Stomach (tissue), 9 donors: Measurements from ENCODE around the gene MYOZ3. TPM values are rescaled to one million over a fixed set of nuclear protein-coding genes. Genes with fewer than 3 reads are reported as not detected.
A peak's percentile ranks its signal among the peaks of the same experiment; 100 is the strongest.

ENCODE experiments used
- DNase-seq, 2 donors: peaks; one replicate each; pipeline versions ENCODE4 v3.0.0 to v3.0.0-alpha.2; 2013 to 2019
- H3K27ac ChIP-seq, 5 donors: fragments of 200-600 bp in 4 of 5; sonication (generic) in 4 of 5; one replicate each; pipeline ENCODE4 v1.5.1; 2013 to 2019; ENCODE audit warnings: mild to moderate bottlenecking in 1 of 5, moderate library complexity in 1 of 5
- H3K27me3 ChIP-seq, 3 donors: fragments of 200-600 bp; sonication (generic); one replicate each; pipeline ENCODE4 v1.5.1; 2017 to 2019; ENCODE audit warnings: mixed run types in 1 of 3
- H3K36me3 ChIP-seq, 4 donors: fragments of 200-600 bp; sonication (generic); 1 replicate in 3 of 4; 2 replicates in 1 of 4; pipeline ENCODE4 v1.5.1; 2016 to 2019
- H3K4me1 ChIP-seq, 4 donors: fragments of 200-600 bp; sonication (generic); one replicate each; pipeline ENCODE4 v1.5.1; 2016 to 2019
- H3K4me3 ChIP-seq, 4 donors: fragments of 200-600 bp; sonication (generic) in 3 of 4; one replicate each; pipeline ENCODE4 v1.5.1; 2016 to 2019; ENCODE audit warnings: mild to moderate bottlenecking in 1 of 4
- H3K9me3 ChIP-seq, 4 donors: fragments of 200-600 bp; sonication (generic); one replicate each; pipeline ENCODE4 v1.5.1; 2016 to 2019
- CTCF ChIP-seq, 7 experiments: fragments of 450-650 bp in 4 of 7; fragments of 200-600 bp in 3 of 7; sonication (generic) in 3 of 7; IDR thresholded peaks; one replicate each; pipeline ENCODE4 v1.5.1; 2016 to 2019; ENCODE audit warnings: antibody characterized with exemption in 7 of 7, control low read depth in 2 of 7, mild to moderate bottlenecking in 1 of 7
- EP300 ChIP-seq: sonication (generic); formaldehyde crosslinking; IDR thresholded peaks from one replicate; pipeline ENCODE4 v1.6.1; 2017; ENCODE audit warnings: antibody characterized with exemption
- POLR2A ChIP-seq, 4 donors: fragments of 450-650 bp; IDR thresholded peaks; one replicate each; pipeline ENCODE4 v1.6.1; 2016; ENCODE audit warnings: antibody characterized with exemption in 4 of 4, control low read depth in 2 of 4, mild to moderate bottlenecking in 1 of 4, moderate library complexity in 1 of 4
- POLR2AphosphoS5 ChIP-seq, 3 donors: sonication (generic); formaldehyde crosslinking; IDR thresholded peaks; one replicate each; pipeline ENCODE4 v1.6.1; 2016; ENCODE audit warnings: antibody characterized with exemption in 3 of 3
- WGBS, 5 donors: extraction: QIAGEN DNeasy Blood & Tissue Kit in 3 of 5; methylation state at CpG; one replicate each; pipeline versions ENCODE4 v1.1.5 to v1.1.7; 2013 to 2018; 5-methylcytosine and 5-hydroxymethylcytosine counted together
- intact Hi-C: fragments of 100-400 bp; cut with DNase I; formaldehyde crosslinking; loops from one replicate; pipeline ENCODE4 v1.15.1; 2023; ENCODE audit warnings: low total_unique reads
- polyA plus RNA-seq, 3 donors: library from polyadenylated mRNA; stranded (reverse); fragments of 200-250 nt; gene quantifications; one replicate each; pipeline ENCODE4 v1.2.3, GENCODE V29; 2013
- total RNA-seq, 5 donors: library from RNA; depleted of rRNA; stranded (reverse); fragments of >200 nt; gene quantifications; one replicate each; pipeline versions ENCODE4 v1.1.0 to v1.2.3, GENCODE V29; 2014 to 2016
- donor health status: healthy with polysubstance abuse.
- donor health status: Bipolar disorder and iron deficiency.
- donor health status: healthy.

The MYOZ3 gene
- total and polyA plus RNA-seq, 8 donors: 0.23 to 1.8 (median 0.52) TPM; not detected in 4

- DNase-seq: no peak
- 75 to 83% (median 77%) methylated on average over 3 of the region's 3 CpGs for WGBS, 5 donors
- Histone ChIP-seq H3K36me3 (no peaks in the 10 kb centered on the region), H3K27ac (peak overlapping the region; percentile 43 to 90 (median 86)), H3K4me3 (no peak overlapping the region), H3K9me3 (no peaks in the 10 kb centered on the region), H3K27me3 (no peaks in the 10 kb centered on the region), H3K4me1 (peaks cover 80 to 97% (median 94%) of the 10 kb centered on the region in 4 donors)
- intact Hi-C loops: no loop called here
- TF ChIP-seq EP300 (no peak), POLR2A (IDR thresholded peaks at IDR 0.05) (no peak), CTCF (IDR thresholded peaks at IDR 0.05) (no peak), POLR2AphosphoS5 (IDR thresholded peaks at IDR 0.05) (no peak)
Measured at GRCh38 chr5:150639377-150639692, 21.7 kb upstream of the MYOZ3 start.

DNA sequence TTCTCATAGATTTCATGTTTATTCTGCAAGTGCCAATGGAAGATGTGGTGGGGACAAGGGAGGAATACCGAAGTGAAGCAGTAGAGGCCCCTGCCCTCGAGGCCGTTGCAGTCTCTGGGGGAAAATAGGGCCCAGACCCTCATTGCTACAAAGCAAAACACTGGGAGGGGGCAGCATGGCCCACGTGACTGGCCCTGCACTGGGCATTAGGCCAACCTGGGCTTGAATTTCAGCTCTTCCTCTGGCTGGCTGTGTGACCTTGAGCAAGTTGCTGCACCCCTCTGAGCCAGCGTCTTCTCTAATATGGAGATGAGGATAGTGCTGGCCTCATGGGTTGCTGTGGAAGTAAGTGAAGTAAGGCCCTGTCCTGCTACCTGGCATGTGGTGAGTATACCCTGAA lies 21.3 kb upstream of the MYOZ3 start:
- Histone ChIP-seq H3K27ac (peak overlapping the region in 4 of 5 donors; percentile 85 to 90 (median 88)), H3K4me1 (peaks cover 84 to 99% (median 98%) of the 10 kb centered on the region in 4 donors), H3K4me3 (no peak overlapping the region), H3K36me3 (no peaks in the 10 kb centered on the region), H3K9me3 (no peaks in the 10 kb centered on the region), H3K27me3 (no peaks in the 10 kb centered on the region)
- no peak for DNase-seq
- intact Hi-C loops: no loop called here
- TF ChIP-seq EP300: no peak
- no peak for TF ChIP-seq POLR2A (IDR thresholded peaks at IDR 0.05)
- no peak for TF ChIP-seq CTCF (IDR thresholded peaks at IDR 0.05)
- TF ChIP-seq POLR2AphosphoS5 (IDR thresholded peaks at IDR 0.05): no peak
- 44 to 66% (median 58%) methylated on average over 5 of the region's 5 CpGs for WGBS, 5 donors

DNA sequence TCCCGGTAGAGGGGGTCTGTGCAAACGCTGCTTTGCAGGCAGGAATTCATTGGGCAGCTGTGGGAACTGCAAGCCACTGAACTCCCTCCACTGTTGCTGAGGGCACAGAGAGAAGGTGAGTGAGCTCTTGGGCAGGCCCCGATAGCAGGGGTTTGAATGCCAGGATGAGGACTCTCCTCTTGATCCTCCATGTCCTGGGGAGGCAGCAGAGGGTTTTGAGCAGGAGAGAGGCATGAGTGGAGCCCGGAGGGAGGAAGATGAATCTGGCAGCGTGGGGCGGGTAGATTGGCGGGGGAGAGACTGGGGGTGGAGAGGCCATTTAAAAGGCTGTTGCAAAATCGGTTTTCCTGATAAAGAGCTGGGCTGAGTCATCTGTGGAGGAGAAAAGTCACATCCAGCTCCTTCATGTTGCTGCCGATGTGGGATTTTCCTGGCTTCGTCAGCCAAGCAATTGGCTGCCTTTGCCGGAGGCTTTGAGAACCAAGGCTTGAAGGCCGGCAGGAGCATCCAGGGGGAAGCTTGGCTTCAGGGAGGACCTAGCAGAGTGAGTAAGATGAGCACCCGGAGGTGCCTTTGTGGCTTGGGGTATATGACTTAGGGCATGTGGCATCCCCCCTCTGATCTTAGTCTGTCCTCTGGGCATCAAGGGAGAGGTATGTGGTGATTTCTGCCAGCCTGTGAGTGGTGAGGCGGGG lies 20.6 kb upstream of the MYOZ3 start, which contains the start of gene SYNPO:
Gene SYNPO, plus strand, starts transcription at position 350 of the 695 bp plus-strand sequence. CDS start 7,616 bp downstream, outside the sequence.
- H3K4me3 ChIP-seq: peak within 1 kb of the TSS in 2 of 4 donors; percentile 2 to 5
- no peaks in the 10 kb centered on the region for H3K36me3 ChIP-seq
- no peaks in the 10 kb centered on the region for H3K9me3 ChIP-seq
- peak; percentile 53 to 86 for DNase-seq
- TF ChIP-seq POLR2A (IDR thresholded peaks at IDR 0.05) (no peak), POLR2AphosphoS5 (IDR thresholded peaks at IDR 0.05) (peak in 2 of 3 donors; percentile 41 to 69)
- WGBS, 5 donors: 24 to 45% (median 32%) methylated on average over 14 of the region's 14 CpGs
- H3K4me1 ChIP-seq: peaks cover 91 to 100% (median 99%) of the 10 kb centered on the region in 4 donors
- H3K27me3 ChIP-seq: no peaks in the 10 kb centered on the region
- intact Hi-C loops: no loop called here
- H3K27ac ChIP-seq: peak within 1 kb of the TSS; percentile 73 to 90 (median 86)

DNA sequence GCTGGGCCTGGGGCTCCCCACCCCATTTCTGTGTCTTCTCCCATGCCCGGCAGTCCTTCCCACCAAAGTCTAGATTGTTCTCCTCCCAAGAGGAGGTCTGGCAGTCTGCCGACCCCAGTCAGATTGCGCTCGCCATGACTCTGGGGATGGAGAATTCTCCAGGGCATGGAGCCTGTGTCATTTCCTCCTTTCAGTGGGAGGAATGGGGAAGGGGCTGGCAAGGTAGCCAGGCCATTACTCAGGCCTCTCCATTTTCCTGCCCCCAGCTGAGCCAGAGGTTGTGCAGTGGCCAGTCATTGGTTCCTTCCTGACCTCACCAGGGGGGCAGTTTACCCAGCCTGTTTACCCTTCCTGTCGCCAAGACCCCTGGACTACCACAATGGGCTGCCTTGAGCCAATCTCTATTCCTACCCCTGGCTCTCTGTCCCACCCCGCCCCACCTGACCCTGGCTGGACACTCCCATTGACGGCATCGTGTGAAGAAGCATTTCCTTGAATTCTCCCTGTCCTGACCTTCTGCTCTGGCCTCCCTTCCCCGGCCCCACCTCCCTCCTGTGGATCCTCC lies 20.0 kb upstream of the MYOZ3 start:
- Histone ChIP-seq H3K4me1 (peaks cover 91 to 99% (median 96%) of the 10 kb centered on the region in 4 donors), H3K9me3 (no peaks in the 10 kb centered on the region), H3K27me3 (no peaks in the 10 kb centered on the region), H3K27ac (peak overlapping the region; percentile 73 to 90 (median 86)), H3K4me3 (peak overlapping the region in 2 of 4 donors; percentile 2 to 5), H3K36me3 (no peaks in the 10 kb centered on the region)
- intact Hi-C loops: no loop called here
- TF ChIP-seq EP300 (no peak), POLR2AphosphoS5 (IDR thresholded peaks at IDR 0.05) (peak in 1 of 3 donors; percentile 4), CTCF (IDR thresholded peaks at IDR 0.05) (no peak)
- DNase-seq: no peak
- 60 to 83% (median 72%) methylated on average over 9 of the region's 9 CpGs for WGBS, 5 donors
